SK-N-MC (cell line): Measurements from ENCODE around the gene PDZD4.
A peak's percentile ranks its signal among the peaks of the same experiment; 100 is the strongest.

Experiments used
- DNase-seq: peaks from one replicate; pipeline ENCODE4 v3.0.0-alpha.2; 2011; ENCODE audit warnings: low read depth, low spot score
- H3K27ac ChIP-seq: fragments of 200-600 bp; sonication (generic); 2 replicates; pipeline ENCODE4 v1.5.1; 2016; ENCODE audit warnings: mixed run types
- H3K36me3 ChIP-seq: fragments of 200-600 bp; sonication (generic); 2 replicates; pipeline ENCODE4 v1.6.1; 2017; ENCODE audit warnings: antibody characterized with exemption, low read length, mixed read lengths; ENCODE audit not compliant: insufficient read depth
- H3K4me3 ChIP-seq: fragments of 200-600 bp; sonication (generic); 2 replicates; pipeline ENCODE4 v1.5.1; 2016
- H3K9ac ChIP-seq: fragments of 200-600 bp; sonication (generic); 2 replicates; pipeline ENCODE4 v1.8.0; 2017; ENCODE audit warnings: mixed run types, mixed read lengths; ENCODE audit not compliant: insufficient read length
- H3K9me3 ChIP-seq: fragments of 200-600 bp; sonication (generic); 2 replicates; pipeline ENCODE4 v1.6.1; 2017; ENCODE audit warnings: low read depth, mild to moderate bottlenecking, antibody characterized with exemption, low read length, moderate library complexity, mixed read lengths
- EZH2 ChIP-seq: fragments of 200-600 bp; sonication (generic); IDR thresholded peaks from one replicate; pipeline ENCODE4 v1.6.1; 2017; ENCODE audit warnings: antibody characterized with exemption
- FOXP2 ChIP-seq: optimal IDR thresholded peaks from 2 replicates; pipeline ENCODE3; 2011; ENCODE audit warnings: mild to moderate bottlenecking, moderate library complexity; ENCODE audit not compliant: insufficient read depth; ENCODE audit errors: extremely low read length, control extremely low read depth
- POLR2AphosphoS5 ChIP-seq: IDR thresholded peaks from 2 replicates; pipeline ENCODE4 v1.6.1; 2012; ENCODE audit warnings: mild to moderate bottlenecking, low read depth, low read length, borderline replicate concordance

Gene PDZD4

GRCh38 chrX:153766098-153766817 is 64.1 kb downstream of the PDZD4 start:
- TF ChIP-seq EZH2 (no peak), POLR2AphosphoS5 (no peak), FOXP2 (no peak)
- no peak overlapping the region for H3K27ac ChIP-seq
- 0 out of 2 replicates have a peak overlapping the region, but pooled peaks have one; percentile 12 for H3K4me3 ChIP-seq
- no peak for DNase-seq
- H3K9me3 ChIP-seq = no peaks in the 10 kb centered on the region
- no peaks in the 10 kb centered on the region for H3K36me3 ChIP-seq
- no peak overlapping the region for H3K9ac ChIP-seq

GRCh38 chrX:153765138-153766079 is 64.9 kb downstream of the PDZD4 start:
- Histone ChIP-seq H3K9ac (no peak overlapping the region), H3K27ac (no peak overlapping the region), H3K9me3 (no peaks in the 10 kb centered on the region), H3K36me3 (no peaks in the 10 kb centered on the region), H3K4me3 (0 out of 2 replicates have a peak overlapping the region, but pooled peaks have one; percentile 12)
- no peak for DNase-seq
- TF ChIP-seq FOXP2 (no peak), POLR2AphosphoS5 (no peak), EZH2 (no peak)

- H3K9ac ChIP-seq = no peak overlapping the region
- H3K9me3 ChIP-seq = no peaks in the 10 kb centered on the region
- TF ChIP-seq FOXP2 (no peak), EZH2 (no peak), POLR2AphosphoS5 (no peak)
- H3K36me3 ChIP-seq = no peaks in the 10 kb centered on the region
- no peak for DNase-seq
- no peak overlapping the region for H3K4me3 ChIP-seq
- H3K27ac ChIP-seq = no peak overlapping the region
Observed at GRCh38 chrX:153764786-153765137, 65.6 kb downstream of the PDZD4 start.

GRCh38 chrX:153763989-153764755 is 66.2 kb downstream of the PDZD4 start, which contains the start of gene PLXNB3:
TSS of gene PLXNB3 (plus strand) at chrX:153764249. CDS start at chrX:153765536, 1,287 bp downstream.
- Histone ChIP-seq H3K27ac (no peak within 1 kb of the TSS), H3K4me3 (no peak within 1 kb of the TSS; the same call in 1 of the 2 replicates), H3K9ac (no peak within 1 kb of the TSS), H3K36me3 (no peaks in the 10 kb centered on the region), H3K9me3 (no peaks in the 10 kb centered on the region)
- no peak for TF ChIP-seq POLR2AphosphoS5
- no peak for DNase-seq

GRCh38 chrX:153763298-153763932 is 66.9 kb downstream of the PDZD4 start:
- no peak overlapping the region for H3K4me3 ChIP-seq
- H3K9me3 ChIP-seq = no peaks in the 10 kb centered on the region
- no peak for DNase-seq
- H3K9ac ChIP-seq = no peak overlapping the region
- no peak overlapping the region for H3K27ac ChIP-seq
- TF ChIP-seq POLR2AphosphoS5 (no peak), EZH2 (no peak), FOXP2 (no peak)
- H3K36me3 ChIP-seq = no peaks in the 10 kb centered on the region

- TF ChIP-seq POLR2AphosphoS5 (no peak), EZH2 (no peak), FOXP2 (no peak)
- Histone ChIP-seq H3K9me3 (no peaks in the 10 kb centered on the region), H3K9ac (no peak overlapping the region), H3K27ac (no peak overlapping the region), H3K4me3 (no peak overlapping the region), H3K36me3 (no peaks in the 10 kb centered on the region)
- no peak for DNase-seq
Observed at GRCh38 chrX:153762626-153763173, 67.6 kb downstream of the PDZD4 start.

DNA sequence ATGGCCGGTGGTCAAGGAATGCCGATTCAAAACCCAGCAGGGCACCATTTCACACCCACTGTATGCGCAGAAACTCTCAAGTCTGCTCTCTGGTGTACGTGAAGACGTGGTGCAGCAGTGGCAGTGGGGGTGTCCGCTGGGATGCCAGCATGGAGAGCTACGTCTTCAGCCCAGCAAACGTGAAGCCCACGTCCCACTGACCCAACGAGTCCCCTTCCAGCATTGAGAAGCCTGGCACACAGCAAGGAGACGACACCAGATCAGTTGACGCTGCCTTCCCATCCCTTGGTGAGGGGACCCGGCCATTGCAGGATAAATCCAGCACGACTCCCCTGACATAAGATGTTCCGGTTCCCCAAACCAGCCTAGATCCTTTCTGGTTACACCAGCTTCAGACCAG is 68.5 kb downstream of the PDZD4 start:
- Histone ChIP-seq H3K9me3 (no peaks in the 10 kb centered on the region), H3K4me3 (no peak overlapping the region), H3K36me3 (no peaks in the 10 kb centered on the region), H3K27ac (no peak overlapping the region), H3K9ac (no peak overlapping the region)
- TF ChIP-seq POLR2AphosphoS5 (no peak), FOXP2 (no peak), EZH2 (no peak)
- no peak for DNase-seq
